ENCODE results near the gene BARHL2.

DNA sequence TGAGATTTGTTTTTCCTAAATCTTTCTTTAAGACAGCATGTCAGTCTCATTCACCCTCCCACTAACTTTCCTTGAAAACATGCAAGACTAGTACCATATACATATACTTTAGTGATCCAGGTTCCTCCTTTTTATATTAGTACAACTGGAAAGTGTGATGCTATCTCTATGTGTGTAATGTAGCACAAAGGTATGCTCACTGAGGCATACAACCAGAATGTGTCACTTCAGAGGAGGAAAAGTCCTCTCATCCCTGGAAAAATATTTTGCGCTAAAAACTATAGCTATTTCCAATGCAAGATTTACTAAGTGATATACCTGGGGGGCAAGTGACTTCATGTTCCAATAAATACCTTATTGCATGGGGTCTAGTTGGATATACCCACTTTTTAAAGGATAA lies 45.9 kb downstream of the BARHL2 start:
- TF ChIP-seq, protein P1, sequence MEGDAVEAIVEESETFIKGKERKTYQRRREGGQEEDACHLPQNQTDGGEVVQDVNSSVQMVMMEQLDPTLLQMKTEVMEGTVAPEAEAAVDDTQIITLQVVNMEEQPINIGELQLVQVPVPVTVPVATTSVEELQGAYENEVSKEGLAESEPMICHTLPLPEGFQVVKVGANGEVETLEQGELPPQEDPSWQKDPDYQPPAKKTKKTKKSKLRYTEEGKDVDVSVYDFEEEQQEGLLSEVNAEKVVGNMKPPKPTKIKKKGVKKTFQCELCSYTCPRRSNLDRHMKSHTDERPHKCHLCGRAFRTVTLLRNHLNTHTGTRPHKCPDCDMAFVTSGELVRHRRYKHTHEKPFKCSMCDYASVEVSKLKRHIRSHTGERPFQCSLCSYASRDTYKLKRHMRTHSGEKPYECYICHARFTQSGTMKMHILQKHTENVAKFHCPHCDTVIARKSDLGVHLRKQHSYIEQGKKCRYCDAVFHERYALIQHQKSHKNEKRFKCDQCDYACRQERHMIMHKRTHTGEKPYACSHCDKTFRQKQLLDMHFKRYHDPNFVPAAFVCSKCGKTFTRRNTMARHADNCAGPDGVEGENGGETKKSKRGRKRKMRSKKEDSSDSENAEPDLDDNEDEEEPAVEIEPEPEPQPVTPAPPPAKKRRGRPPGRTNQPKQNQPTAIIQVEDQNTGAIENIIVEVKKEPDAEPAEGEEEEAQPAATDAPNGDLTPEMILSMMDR (IDR thresholded peaks at IDR 0.05): no peak
- no peak for TF ChIP-seq POLR2A (IDR thresholded peaks at IDR 0.05)

All from uterus (tissue), 2 donors.